Medulla oblongata (tissue), 1 donor: ENCODE measurements around the gene RHEX.
"Not testable (repeated sequence)": the region's sequence is repeated elsewhere in the genome, so short reads cannot be mapped to it uniquely, and the experiment has no call there.

ENCODE experiments used
- DNase-seq: peaks from one replicate; pipeline ENCODE4 v3.0.0-alpha.2; 2015; ENCODE audit errors: extremely low spot score

The RHEX gene

GRCh38 chr1:206058927-206059292 lies 5.9 kb downstream of the RHEX start:
- no peak for DNase-seq

DNA sequence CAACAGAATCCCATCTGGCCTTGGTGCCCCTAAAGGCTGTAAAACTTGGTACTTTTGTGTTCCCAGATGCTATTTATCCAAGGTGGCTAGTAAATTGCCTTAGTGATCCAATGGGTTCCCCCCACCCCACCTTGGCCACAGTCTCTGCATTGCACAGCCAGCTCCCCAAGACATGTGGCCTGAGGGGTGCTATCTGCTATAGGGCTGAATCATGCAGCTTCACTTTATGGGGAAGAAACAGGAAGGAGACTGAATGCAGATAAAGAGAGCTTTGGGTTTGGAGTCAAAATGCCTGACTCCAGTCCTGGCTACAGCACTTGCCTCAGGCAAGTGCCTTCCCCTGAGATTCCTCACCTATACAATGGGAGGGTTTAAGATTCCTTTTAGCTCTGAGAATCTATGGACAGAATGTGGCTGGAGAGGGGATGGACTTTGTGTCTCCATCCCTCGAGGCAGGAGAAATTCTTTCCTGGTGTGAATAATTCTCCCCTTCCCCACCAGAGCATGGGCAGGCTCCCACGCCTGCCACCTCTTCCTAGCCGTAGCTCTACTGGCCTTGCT lies 6.5 kb downstream of the RHEX start:
- no peak for DNase-seq

GRCh38 chr1:206060844-206061243 lies 7.9 kb downstream of the RHEX start:
- no peak for DNase-seq

DNA sequence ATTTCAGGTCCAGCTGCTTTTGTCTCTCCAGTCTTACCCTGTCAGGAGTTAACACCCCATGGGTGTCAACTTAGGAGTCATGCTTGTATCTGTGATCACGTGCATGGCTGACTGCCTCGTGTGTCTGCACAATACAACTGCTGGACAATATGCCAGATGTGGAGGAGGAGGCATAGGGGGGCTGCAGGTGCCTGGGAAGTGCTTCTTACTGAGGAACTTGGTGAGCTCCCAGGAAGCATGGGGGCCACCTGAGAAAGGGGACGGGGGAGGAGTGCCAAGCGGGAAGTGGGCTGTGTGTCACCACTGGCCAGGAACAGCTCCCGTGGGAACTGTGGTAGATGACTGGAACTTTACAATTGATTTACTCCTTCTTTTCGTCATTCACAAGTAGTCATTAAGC lies 9.5 kb downstream of the RHEX start:
- DNase-seq, result no peak

DNA sequence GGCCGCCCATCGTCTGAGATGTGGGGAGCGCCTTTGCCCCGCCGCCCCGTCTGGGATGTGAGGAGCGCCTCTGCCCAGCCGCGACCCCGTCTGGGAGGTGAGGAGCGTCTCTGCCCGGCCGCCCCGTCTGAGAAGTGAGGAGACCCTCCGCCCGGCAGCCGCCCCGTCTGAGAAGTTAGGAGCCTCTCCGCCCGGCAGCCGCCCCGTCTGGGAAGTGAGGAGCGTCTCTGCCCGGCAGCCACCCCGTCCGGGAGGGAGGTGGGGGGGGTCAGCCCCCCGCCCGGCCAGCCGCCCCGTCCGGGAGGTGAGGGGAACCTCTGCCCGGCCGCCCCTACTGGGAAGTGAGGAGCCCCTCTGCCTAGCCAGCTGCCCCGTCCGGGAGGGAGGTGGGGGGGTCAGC lies 11.0 kb downstream of the RHEX start:
- DNase-seq, result not testable (repeated sequence)

DNA sequence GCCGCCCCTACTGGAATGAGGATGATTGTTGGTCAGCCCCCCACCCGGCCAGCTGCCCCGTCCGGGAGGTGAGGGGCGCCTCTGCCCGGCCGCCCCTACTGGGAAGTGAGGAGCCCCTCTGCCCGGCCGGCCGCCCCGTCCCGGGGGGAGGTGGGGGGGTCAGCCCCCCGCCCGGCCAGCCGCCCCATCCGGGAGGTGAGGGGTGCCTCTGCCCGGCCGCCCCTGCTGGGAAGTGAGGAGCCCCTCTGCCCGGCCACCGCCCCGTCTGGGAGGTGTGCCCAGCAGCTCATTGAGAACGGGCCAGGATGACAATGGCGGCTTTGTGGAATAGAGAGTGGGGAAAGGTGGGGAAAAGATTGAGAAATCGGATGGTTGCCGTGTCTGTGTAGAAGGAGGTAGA lies 11.5 kb downstream of the RHEX start:
- DNase-seq, result not testable (repeated sequence)

DNA sequence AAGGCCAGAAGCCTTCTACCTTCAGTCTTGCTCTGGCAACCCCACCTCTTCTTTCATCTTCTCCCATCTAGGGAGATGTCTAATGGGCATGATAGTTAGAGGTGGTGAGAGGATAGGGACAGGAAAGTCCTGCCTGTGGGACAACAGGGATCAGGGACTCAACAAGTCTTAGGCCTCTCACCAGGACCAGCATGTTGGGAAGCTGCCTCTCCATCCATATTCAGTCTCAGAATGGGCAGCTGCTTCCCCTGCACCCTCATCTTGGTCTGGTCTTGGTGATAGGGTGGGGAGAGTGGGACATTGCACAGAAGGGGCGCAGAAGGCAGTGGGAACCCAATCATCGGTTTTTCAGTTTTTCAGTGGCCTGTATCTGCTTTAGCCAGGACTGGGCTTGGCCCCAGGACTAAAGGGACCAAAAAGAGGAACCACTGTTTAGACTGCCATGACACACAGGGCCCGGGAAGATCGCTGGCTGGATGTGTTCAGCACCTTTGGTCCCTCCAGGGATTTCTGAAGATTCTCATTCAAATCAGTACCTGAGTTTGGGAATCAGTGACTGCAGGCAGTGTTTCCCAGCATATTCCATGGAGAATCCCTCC lies 12.7 kb downstream of the RHEX start:
- no peak for DNase-seq

DNA sequence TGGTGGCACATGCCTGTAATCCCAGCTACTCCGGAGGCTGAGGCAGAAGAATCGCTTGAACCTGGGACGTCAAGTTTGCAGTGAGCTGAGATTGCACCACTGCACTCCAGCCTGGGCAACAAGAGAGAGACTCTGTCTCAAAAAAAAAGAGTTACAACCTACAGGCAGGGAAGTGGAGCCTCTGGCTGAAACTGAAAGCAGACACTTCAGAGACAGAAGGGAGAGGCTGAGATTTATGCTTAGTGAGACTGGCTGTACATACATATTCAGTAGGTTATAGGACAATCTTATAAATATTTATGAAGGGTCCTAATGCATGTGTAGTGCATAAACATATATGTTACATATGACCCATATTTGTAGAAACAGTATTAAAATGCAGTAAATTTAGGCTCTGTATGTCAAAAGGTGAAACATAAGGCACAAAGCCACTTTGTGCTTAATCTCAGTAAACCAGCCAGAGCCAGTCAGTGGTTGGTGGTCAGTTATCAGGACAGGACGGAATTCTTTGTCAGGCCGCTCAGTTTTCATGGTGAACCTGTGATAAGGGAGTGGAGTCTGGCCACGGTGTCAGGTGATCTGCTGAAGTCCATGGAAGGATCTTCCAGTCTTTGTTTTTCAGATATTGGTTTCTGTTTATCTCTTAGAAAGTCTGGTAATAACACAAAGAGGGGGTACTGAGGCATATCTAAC lies 13.7 kb downstream of the RHEX start:
- peak; percentile 50 for DNase-seq

- peak; percentile 12 for DNase-seq
Measured at GRCh38 chr1:206067486-206068227, 14.7 kb downstream of the RHEX start.

- DNase-seq, result peak; percentile 30
Measured at GRCh38 chr1:206068314-206068713, 15.3 kb downstream of the RHEX start.

GRCh38 chr1:206070627-206071304 lies 17.8 kb downstream of the RHEX start:
- peak; percentile 21 for DNase-seq

DNA sequence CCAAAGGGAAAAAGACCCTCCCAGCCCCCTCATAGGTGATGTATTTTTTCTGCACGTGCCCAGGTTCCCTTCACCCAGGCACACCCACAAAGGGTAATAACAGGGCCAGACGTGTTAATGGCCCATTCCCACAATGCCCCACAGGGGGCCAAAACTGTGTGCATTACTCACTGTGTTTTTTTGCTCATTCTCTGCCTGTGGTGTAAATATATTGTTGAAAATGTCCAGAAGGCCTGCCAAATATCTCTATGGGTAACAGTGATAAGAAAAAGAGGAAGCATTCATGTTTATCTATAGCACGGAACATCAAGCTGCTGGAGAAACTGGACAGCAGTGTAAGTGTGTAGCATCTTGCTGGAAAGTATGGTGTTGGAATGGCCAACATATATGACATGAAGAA lies 21.9 kb downstream of the RHEX start:
- no peak for DNase-seq

DNA sequence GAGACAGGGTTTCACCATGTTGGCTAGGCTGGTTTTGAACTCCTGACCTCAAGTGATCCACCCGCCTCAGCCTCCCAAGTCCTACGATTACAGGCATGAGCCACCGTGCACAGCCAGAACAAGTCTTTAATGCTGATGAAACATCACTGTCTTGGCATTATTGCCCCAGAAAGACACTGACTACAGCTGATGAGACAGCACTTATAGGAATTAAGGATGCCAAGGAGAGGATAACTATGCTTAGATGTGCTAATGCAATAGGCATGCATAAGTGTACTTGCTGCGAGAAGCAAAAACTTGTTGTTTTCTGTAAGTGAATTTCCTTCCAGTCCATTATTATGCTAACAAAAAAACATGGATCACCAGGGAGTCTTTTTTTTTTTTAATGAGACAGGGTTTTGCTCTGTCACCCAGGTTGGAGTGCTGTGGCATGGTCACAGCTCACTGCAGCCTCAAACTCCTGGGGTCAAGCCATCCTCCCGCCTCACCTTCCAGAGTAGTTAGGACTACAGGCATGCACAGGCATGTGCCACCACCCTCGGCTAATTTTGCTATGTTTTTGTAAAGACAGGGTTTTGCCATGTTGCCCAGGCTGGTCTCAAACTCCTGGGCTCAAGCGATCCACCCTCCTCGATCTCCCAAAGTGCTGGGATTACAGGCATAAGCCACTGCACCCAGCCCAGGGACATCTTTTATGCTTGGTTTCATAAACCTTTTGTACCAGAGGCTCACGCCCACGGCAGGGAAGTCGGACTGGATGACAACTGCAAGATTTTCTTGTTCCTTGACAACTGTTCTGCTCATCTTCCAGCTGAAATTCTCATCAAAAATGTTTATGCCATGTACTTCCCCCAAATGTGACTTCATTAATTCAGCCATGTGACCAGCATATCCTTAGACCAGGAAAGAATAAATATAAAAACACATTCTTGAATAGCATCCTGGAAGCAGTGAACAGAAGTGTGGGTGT lies 23.1 kb downstream of the RHEX start:
- DNase-seq, result no peak

DNA sequence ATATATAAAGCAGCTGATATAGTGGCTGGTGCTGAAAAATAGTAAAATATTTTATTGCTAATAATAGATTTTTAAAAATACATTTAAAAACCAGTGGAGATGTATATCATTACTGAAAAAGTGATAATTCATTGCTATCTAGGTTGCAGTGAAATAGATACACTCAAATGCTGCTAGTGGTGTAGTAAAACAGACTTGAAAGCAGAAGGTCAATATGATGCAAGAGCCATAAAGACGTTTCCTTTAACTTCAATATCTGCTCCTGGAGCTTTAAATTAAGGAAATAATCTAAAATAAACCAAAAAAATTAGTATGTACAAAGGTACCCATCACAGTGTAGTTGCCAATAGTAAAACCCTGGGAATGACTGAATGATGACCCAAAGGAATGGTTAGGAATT lies 26.2 kb downstream of the RHEX start:
- no peak for DNase-seq

GRCh38 chr1:206080026-206080820 lies 27.2 kb downstream of the RHEX start:
- no peak for DNase-seq

DNA sequence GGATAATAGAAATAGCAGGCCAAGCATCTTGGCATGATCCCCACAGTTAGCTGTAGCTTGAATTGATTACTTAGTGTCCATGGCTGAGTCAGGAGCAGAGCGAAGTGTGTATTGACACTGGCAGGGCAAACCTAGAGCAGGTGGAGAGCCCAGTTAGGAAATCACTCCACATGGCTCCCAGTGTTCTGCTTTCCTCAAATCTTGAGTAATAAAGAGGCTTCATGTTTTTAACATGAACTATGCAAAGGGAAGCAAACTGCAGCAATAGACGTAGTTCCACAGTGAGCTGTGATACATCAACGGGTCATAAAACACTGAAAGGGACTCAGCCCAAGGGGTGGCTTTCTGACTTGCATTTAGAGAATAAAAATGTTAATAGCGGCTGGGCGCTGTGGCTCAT lies 28.9 kb downstream of the RHEX start:
- DNase-seq, result no peak

GRCh38 chr1:206082831-206083695 lies 30.1 kb downstream of the RHEX start:
- DNase-seq, result no peak

GRCh38 chr1:206083750-206084149 lies 30.8 kb downstream of the RHEX start:
- no peak for DNase-seq

- DNase-seq, result no peak
Measured at GRCh38 chr1:206087091-206087490, 34.1 kb downstream of the RHEX start.
